HepG2 (cell line): ENCODE data around the gene QRICH2. TPM values are rescaled to one million over a fixed set of nuclear protein-coding genes. Genes with fewer than 3 reads are reported as not detected.

ENCODE experiments used
- BCL3 ChIP-seq: sonication (generic); formaldehyde crosslinking; IDR thresholded peaks from 2 replicates; pipeline ENCODE4 v1.5.1; 2020; ENCODE audit warnings: mild to moderate bottlenecking, missing genetic modification reagents, moderate library complexity
- CHD2 ChIP-seq: IDR thresholded peaks from 2 replicates; pipeline ENCODE4 v1.6.1; 2011; ENCODE audit warnings: low read depth, low read length, improper control_type of control experiment
- DDIT3 ChIP-seq: sonication (generic); formaldehyde crosslinking; IDR thresholded peaks from 2 replicates; pipeline ENCODE4 v1.4.0; 2020; ENCODE audit warnings: mild to moderate bottlenecking, missing genetic modification reagents
- GPN1 ChIP-seq: sonication (generic); formaldehyde crosslinking; IDR thresholded peaks from 2 replicates; pipeline ENCODE4 v1.5.1; 2020; ENCODE audit warnings: missing genetic modification reagents, borderline replicate concordance
- IKZF5 ChIP-seq: IDR thresholded peaks from 2 replicates; pipeline ENCODE4 v1.6.1; 2018; ENCODE audit warnings: missing genetic modification reagents, mild to moderate bottlenecking, missing compliant biosample characterization
- MED8 ChIP-seq: sonication (generic); formaldehyde crosslinking; IDR thresholded peaks from 2 replicates; pipeline ENCODE4 v1.8.1; 2023; ENCODE audit warnings: mild to moderate bottlenecking, missing genetic modification reagents; ENCODE audit not compliant: insufficient replicate concordance
- RAD21 ChIP-seq: fragments of 450-650 bp; formaldehyde crosslinking; IDR thresholded peaks from 2 replicates; pipeline ENCODE4 v1.5.0; 2020; ENCODE audit warnings: mild to moderate bottlenecking
- REST ChIP-seq, 2 experiments: IDR thresholded peaks; 2 replicates each; pipeline ENCODE4 v1.6.1; 2011 to 2012; ENCODE audit warnings: low read length in 2 of 2, borderline replicate concordance in 1 of 2, low read depth in 1 of 2, mild to moderate bottlenecking in 1 of 2, moderate library complexity in 1 of 2
- SIX1 ChIP-seq: sonication (generic); formaldehyde crosslinking; IDR thresholded peaks from 2 replicates; pipeline ENCODE4 v1.4.0; 2020; ENCODE audit warnings: missing genetic modification reagents, borderline replicate concordance
- SNAPC2 ChIP-seq: sonication (generic); formaldehyde crosslinking; IDR thresholded peaks from 2 replicates; pipeline ENCODE4 v1.8.1; 2022; ENCODE audit warnings: mild to moderate bottlenecking, missing genetic modification reagents
- STAG1 ChIP-seq: sonication (generic); formaldehyde crosslinking; IDR thresholded peaks from 2 replicates; pipeline ENCODE4 v1.4.0; 2020; ENCODE audit warnings: missing genetic modification reagents
- ZNF205 ChIP-seq: IDR thresholded peaks from 2 replicates; pipeline ENCODE4 v1.6.1; 2018; ENCODE audit warnings: missing biosample characterization, missing genetic modification reagents
- ZNF709 ChIP-seq: sonication (generic); formaldehyde crosslinking; IDR thresholded peaks from 2 replicates; pipeline ENCODE4 v1.5.0; 2020; ENCODE audit warnings: mild to moderate bottlenecking, missing genetic modification reagents
- ZNF841 ChIP-seq: sonication (generic); formaldehyde crosslinking; IDR thresholded peaks from 2 replicates; pipeline ENCODE4 v1.8.1; 2023; ENCODE audit warnings: missing genetic modification reagents, borderline replicate concordance
- ZUFSP ChIP-seq: sonication (generic); formaldehyde crosslinking; IDR thresholded peaks from 2 replicates; pipeline ENCODE4 v1.9.0; 2021; ENCODE audit warnings: missing genetic modification reagents, mild to moderate bottlenecking, borderline replicate concordance
- polyA plus RNA-seq, 8 experiments: library from polyadenylated mRNA; depleted of rRNA in 3 of 8; stranded (reverse) in 7 of 8; unstranded in 1 of 8; fragments of >200 nt; fragmentation: Illumina TruSeq in 4 of 8; extraction: Trizol in 4 of 8; gene quantifications; 2 replicates each; pipeline versions ENCODE4 v1.2.1 to v1.2.3, GENCODE V29; 2011 to 2016; ENCODE audit warnings: low read depth in 4 of 8, missing spikeins in 1 of 8, mixed read lengths in 1 of 8; ENCODE audit not compliant: insufficient read depth in 1 of 8
- total RNA-seq, 5 experiments: library from RNA; depleted of rRNA; stranded (reverse); fragments of >200 nt; fragmentation: Illumina TruSeq; extraction: Trizol; gene quantifications; 2 replicates each; pipeline ENCODE4 v1.2.3, GENCODE V29; 2016; ENCODE audit warnings: low read depth in 1 of 5
- TF ChIP-seq, protein P1 (sequence below): sonication (generic); formaldehyde crosslinking; conservative IDR thresholded peaks from 2 replicates; pipeline ENCODE4 v1.4.0; 2020; ENCODE audit warnings: missing genetic modification reagents
- TF ChIP-seq, protein P2 (sequence below): sonication (generic); formaldehyde crosslinking; conservative IDR thresholded peaks from 2 replicates; pipeline ENCODE4 v1.8.0; 2022; ENCODE audit warnings: mild to moderate bottlenecking, moderate library complexity, missing genetic modification reagents

QRICH2 gene
- total and polyA plus RNA-seq, 2 of the 13 experiments (the other 11 are each of a cell fraction or from before 2014, with no cell fraction given), result 3.7 to 5.7 TPM

- TF ChIP-seq, protein P1, sequence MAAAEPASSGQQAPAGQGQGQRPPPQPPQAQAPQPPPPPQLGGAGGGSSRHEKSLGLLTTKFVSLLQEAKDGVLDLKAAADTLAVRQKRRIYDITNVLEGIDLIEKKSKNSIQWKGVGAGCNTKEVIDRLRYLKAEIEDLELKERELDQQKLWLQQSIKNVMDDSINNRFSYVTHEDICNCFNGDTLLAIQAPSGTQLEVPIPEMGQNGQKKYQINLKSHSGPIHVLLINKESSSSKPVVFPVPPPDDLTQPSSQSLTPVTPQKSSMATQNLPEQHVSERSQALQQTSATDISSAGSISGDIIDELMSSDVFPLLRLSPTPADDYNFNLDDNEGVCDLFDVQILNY, result no peak
- TF ChIP-seq ZUFSP, result no peak
- no peak for TF ChIP-seq STAG1 (CRISPR knock-in tag)
- no peak for TF ChIP-seq RAD21 (CRISPR knock-in tag)
- peak; percentile 98 for TF ChIP-seq DDIT3
- no peak for TF ChIP-seq SNAPC2 (CRISPR knock-in tag)
- TF ChIP-seq BCL3, result no peak
- TF ChIP-seq IKZF5 (CRISPR knock-in tag), result no peak
- no peak for TF ChIP-seq MED8 (CRISPR knock-in tag)
- no peak for TF ChIP-seq ZNF709 (CRISPR knock-in tag)
- TF ChIP-seq CHD2, result no peak
- TF ChIP-seq, protein P2, sequence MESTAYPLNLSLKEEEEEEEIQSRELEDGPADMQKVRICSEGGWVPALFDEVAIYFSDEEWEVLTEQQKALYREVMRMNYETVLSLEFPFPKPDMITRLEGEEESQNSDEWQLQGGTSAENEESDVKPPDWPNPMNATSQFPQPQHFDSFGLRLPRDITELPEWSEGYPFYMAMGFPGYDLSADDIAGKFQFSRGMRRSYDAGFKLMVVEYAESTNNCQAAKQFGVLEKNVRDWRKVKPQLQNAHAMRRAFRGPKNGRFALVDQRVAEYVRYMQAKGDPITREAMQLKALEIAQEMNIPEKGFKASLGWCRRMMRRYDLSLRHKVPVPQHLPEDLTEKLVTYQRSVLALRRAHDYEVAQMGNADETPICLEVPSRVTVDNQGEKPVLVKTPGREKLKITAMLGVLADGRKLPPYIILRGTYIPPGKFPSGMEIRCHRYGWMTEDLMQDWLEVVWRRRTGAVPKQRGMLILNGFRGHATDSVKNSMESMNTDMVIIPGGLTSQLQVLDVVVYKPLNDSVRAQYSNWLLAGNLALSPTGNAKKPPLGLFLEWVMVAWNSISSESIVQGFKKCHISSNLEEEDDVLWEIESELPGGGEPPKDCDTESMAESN, result peak; percentile 74; the same call in 1 of the 2 replicates
- TF ChIP-seq SIX1 (CRISPR knock-in tag), result no peak
- no peak for TF ChIP-seq GPN1 (CRISPR knock-in tag)
- no peak for TF ChIP-seq ZNF841 (CRISPR knock-in tag)
- TF ChIP-seq REST (IDR thresholded peaks at IDR 0.05; ENCODE audit: borderline replicate concordance in 1 of 2, low read depth in 1 of 2, low read length in 2 of 2), result no peak
- TF ChIP-seq ZNF205 (CRISPR knock-in tag), result no peak
Observed at GRCh38 chr17:76345377-76345974, 37.4 kb upstream of the QRICH2 start (continued).
